A549 (cell line): ENCODE data around the gene PDHX.

ENCODE experiments used
- CHD2 ChIP-seq: fragments of 150-350 bp; IDR thresholded peaks from 2 replicates; pipeline ENCODE4 v1.6.1; 2014; ENCODE audit warnings: low read length; ENCODE audit not compliant: partially characterized antibody
- CTCF ChIP-seq: fragments of >200 bp; sonication (Bioruptor Twin); formaldehyde crosslinking; IDR thresholded peaks from 3 replicates; pipeline ENCODE4 v1.5.1; 2016
- FOSB ChIP-seq: fragments of 250-450 bp; sonication (Bioruptor Pico); IDR thresholded peaks from 2 replicates; pipeline ENCODE4 v1.5.0; 2020; ENCODE audit warnings: mild to moderate bottlenecking, moderate library complexity
- JUN ChIP-seq, 2 experiments: fragments of >200 bp; sonication (Bioruptor Twin); formaldehyde crosslinking; IDR thresholded peaks; 2 replicates in 1 of 2; 3 replicates in 1 of 2; pipeline ENCODE4 v1.6.1; 2016 to 2017
- KDM1A ChIP-seq: fragments of 200-600 bp; sonication (generic); IDR thresholded peaks from 2 replicates; pipeline ENCODE4 v1.6.1; 2016; ENCODE audit warnings: low read depth, mild to moderate bottlenecking
- PBX3 ChIP-seq: IDR thresholded peaks from 2 replicates; pipeline ENCODE4 v1.6.1; 2012
- POLR2A ChIP-seq: IDR thresholded peaks from 2 replicates; pipeline ENCODE4 v1.6.1; 2012; ENCODE audit warnings: mild to moderate bottlenecking, low read length
- RFX5 ChIP-seq: fragments of 450-650 bp; IDR thresholded peaks from 2 replicates; pipeline ENCODE4 v1.7.1; 2014; ENCODE audit warnings: antibody characterized with exemption, mild to moderate bottlenecking, moderate library complexity
- RNF2 ChIP-seq: fragments of 200-600 bp; sonication (generic); IDR thresholded peaks from 2 replicates; pipeline ENCODE4 v1.6.1; 2016; ENCODE audit warnings: low read depth, mild to moderate bottlenecking, antibody characterized with exemption, moderate library complexity, borderline replicate concordance
- SREBF2 ChIP-seq: fragments of 450-650 bp; IDR thresholded peaks from 2 replicates; pipeline ENCODE4 v1.6.1; 2014; ENCODE audit warnings: mild to moderate bottlenecking, moderate library complexity
- ZFP36 ChIP-seq: fragments of 450-650 bp; IDR thresholded peaks from 2 replicates; pipeline ENCODE4 v1.6.1; 2014; ENCODE audit warnings: borderline replicate concordance; ENCODE audit not compliant: partially characterized antibody

- no peak for TF ChIP-seq CTCF
- TF ChIP-seq KDM1A: no peak
- no peak for TF ChIP-seq ZFP36
- TF ChIP-seq SREBF2: no peak
- TF ChIP-seq PBX3: no peak
- TF ChIP-seq JUN (IDR thresholded peaks at IDR 0.05): no peak
- TF ChIP-seq POLR2A: no peak
- no peak for TF ChIP-seq FOSB (CRISPR knock-in tag)
- TF ChIP-seq CHD2: no peak
- TF ChIP-seq RNF2: no peak
- TF ChIP-seq RFX5: no peak
These were observed 105.2 kb downstream of the PDHX start for GRCh38 chr11:35021589-35021988.
